SJSA1 (cell line): ENCODE measurements around the gene KCNE1. TPM values are rescaled to one million over a fixed set of nuclear protein-coding genes. Genes with fewer than 3 reads are reported as not detected.
"Not testable (repeated sequence)": the region's sequence is repeated elsewhere in the genome, so short reads cannot be mapped to it uniquely, and the experiment has no call there.

Source experiments
- DNase-seq, 2 experiments: peaks; one replicate each; pipeline ENCODE4 v3.0.0-alpha.2; 2015 to 2020; ENCODE audit warnings: low spot score in 2 of 2, low read depth in 1 of 2
- H3K27ac ChIP-seq: fragments of 250-450 bp; sonication (Bioruptor Pico); 2 replicates; pipeline ENCODE4 v1.5.1; 2020; ENCODE audit warnings: mild to moderate bottlenecking, moderate library complexity
- H3K27me3 ChIP-seq: fragments of 250-450 bp; sonication (Bioruptor Pico); replicated peaks from 2 replicates; pipeline ENCODE4 v1.5.1; 2020; ENCODE audit warnings: mild to moderate bottlenecking, moderate library complexity
- H3K36me3 ChIP-seq: fragments of 250-450 bp; sonication (Bioruptor Pico); 2 replicates; pipeline ENCODE4 v1.5.1; 2020; ENCODE audit warnings: mild to moderate bottlenecking
- H3K4me1 ChIP-seq: fragments of 250-450 bp; sonication (Bioruptor Pico); replicated peaks from 2 replicates; pipeline ENCODE4 v1.6.1; 2021; ENCODE audit warnings: mild to moderate bottlenecking
- H3K4me3 ChIP-seq: fragments of 250-450 bp; sonication (Bioruptor Pico); 2 replicates; pipeline ENCODE4 v1.5.1; 2020; ENCODE audit warnings: mild to moderate bottlenecking
- H3K9me3 ChIP-seq: fragments of 250-450 bp; sonication (Bioruptor Pico); replicated peaks from 2 replicates; pipeline ENCODE4 v1.5.1; 2020; ENCODE audit warnings: mild to moderate bottlenecking
- total RNA-seq: library from RNA; depleted of rRNA; stranded (reverse); fragments of >200 nt; shearing (Covaris generic); gene quantifications from 2 replicates; pipeline ENCODE4 v1.2.3, GENCODE V29; 2014

Gene KCNE1
- total RNA-seq, 1 experiment from 2014 or later: 2.2 TPM

- H3K27ac ChIP-seq, H3K27me3 ChIP-seq, H3K4me3 ChIP-seq, H3K36me3 ChIP-seq, H3K4me1 ChIP-seq, H3K9me3 ChIP-seq, DNase-seq: not testable (repeated sequence)
These were observed 28.6 kb downstream of the KCNE1 start for GRCh38 chr21:34483435-34483834.

- not testable (repeated sequence) for H3K4me1 ChIP-seq, H3K36me3 ChIP-seq, DNase-seq, H3K27ac ChIP-seq, H3K9me3 ChIP-seq, H3K4me3 ChIP-seq, H3K27me3 ChIP-seq
These were observed 44.7 kb downstream of the KCNE1 start for GRCh38 chr21:34467333-34467732.

GRCh38 chr21:34459426-34459825 lies 52.6 kb downstream of the KCNE1 start:
- not testable (repeated sequence) for H3K4me3 ChIP-seq, H3K9me3 ChIP-seq, H3K4me1 ChIP-seq, H3K36me3 ChIP-seq, H3K27ac ChIP-seq, H3K27me3 ChIP-seq, DNase-seq

- not testable (repeated sequence) for H3K36me3 ChIP-seq, DNase-seq, H3K9me3 ChIP-seq
These were observed 53.7 kb downstream of the KCNE1 start for GRCh38 chr21:34458266-34458665.

GRCh38 chr21:34456180-34456579 lies 55.8 kb downstream of the KCNE1 start:
- DNase-seq, H3K27me3 ChIP-seq, H3K4me3 ChIP-seq, H3K9me3 ChIP-seq, H3K27ac ChIP-seq, H3K36me3 ChIP-seq, H3K4me1 ChIP-seq: not testable (repeated sequence)

More at GRCh38 chr21:34458266-34458665, 53.7 kb downstream of the KCNE1 start:
- H3K27me3 ChIP-seq, H3K27ac ChIP-seq, H3K4me1 ChIP-seq, H3K4me3 ChIP-seq: not testable (repeated sequence)

- H3K4me3 ChIP-seq, DNase-seq, H3K36me3 ChIP-seq, H3K27me3 ChIP-seq, H3K27ac ChIP-seq, H3K4me1 ChIP-seq, H3K9me3 ChIP-seq: not testable (repeated sequence)
These were observed 56.4 kb downstream of the KCNE1 start for GRCh38 chr21:34455628-34456027.

GRCh38 chr21:34447018-34447417 lies 65.0 kb downstream of the KCNE1 start:
- H3K9me3 ChIP-seq, H3K27ac ChIP-seq, H3K4me3 ChIP-seq, H3K4me1 ChIP-seq, H3K27me3 ChIP-seq, DNase-seq, H3K36me3 ChIP-seq: not testable (repeated sequence)

- not testable (repeated sequence) for H3K4me3 ChIP-seq, H3K27me3 ChIP-seq, H3K4me1 ChIP-seq, H3K36me3 ChIP-seq, DNase-seq, H3K27ac ChIP-seq, H3K9me3 ChIP-seq
These were observed 68.5 kb downstream of the KCNE1 start for GRCh38 chr21:34443486-34443885.

- H3K4me1 ChIP-seq, H3K27ac ChIP-seq, H3K9me3 ChIP-seq, H3K36me3 ChIP-seq, H3K27me3 ChIP-seq, H3K4me3 ChIP-seq, DNase-seq: not testable (repeated sequence)
These were observed 82.3 kb downstream of the KCNE1 start for GRCh38 chr21:34429710-34430109.

GRCh38 chr21:34428441-34428840 lies 83.6 kb downstream of the KCNE1 start:
- H3K4me1 ChIP-seq, H3K27me3 ChIP-seq, H3K36me3 ChIP-seq, H3K4me3 ChIP-seq, H3K9me3 ChIP-seq, H3K27ac ChIP-seq, DNase-seq: not testable (repeated sequence)

GRCh38 chr21:34427339-34427738 lies 84.7 kb downstream of the KCNE1 start:
- H3K4me1 ChIP-seq, H3K36me3 ChIP-seq, H3K27ac ChIP-seq, H3K9me3 ChIP-seq, DNase-seq, H3K4me3 ChIP-seq, H3K27me3 ChIP-seq: not testable (repeated sequence)

- H3K36me3 ChIP-seq, H3K4me3 ChIP-seq, H3K4me1 ChIP-seq, H3K27me3 ChIP-seq, DNase-seq, H3K9me3 ChIP-seq, H3K27ac ChIP-seq: not testable (repeated sequence)
These were observed 88.2 kb downstream of the KCNE1 start, which contains the start of gene SMIM34 for GRCh38 chr21:34423805-34424204. SMIM34 (minus strand) TSS chr21:34423951; CDS start chr21:34423839, 112 bp downstream.

GRCh38 chr21:34417448-34418077 lies 94.4 kb downstream of the KCNE1 start:
- not testable (repeated sequence) for H3K4me1 ChIP-seq, DNase-seq, H3K27ac ChIP-seq, H3K4me3 ChIP-seq, H3K9me3 ChIP-seq, H3K27me3 ChIP-seq, H3K36me3 ChIP-seq

- not testable (repeated sequence) for H3K4me3 ChIP-seq, H3K27ac ChIP-seq, H3K9me3 ChIP-seq, H3K4me1 ChIP-seq, H3K36me3 ChIP-seq, H3K27me3 ChIP-seq, DNase-seq
These were observed 104.7 kb downstream of the KCNE1 start for GRCh38 chr21:34407294-34407693.

- H3K9me3 ChIP-seq, DNase-seq, H3K36me3 ChIP-seq, H3K4me1 ChIP-seq, H3K27me3 ChIP-seq, H3K27ac ChIP-seq, H3K4me3 ChIP-seq: not testable (repeated sequence)
These were observed 105.3 kb downstream of the KCNE1 start for GRCh38 chr21:34406676-34407075.
